Panc1 (cell line): ENCODE measurements around the gene CMIP.

ENCODE experiments used
- CTCF ChIP-seq: fragments of 450-650 bp; IDR thresholded peaks from 2 replicates; pipeline ENCODE4 v1.5.1; 2017; ENCODE audit warnings: mild to moderate bottlenecking
- POLR2AphosphoS5 ChIP-seq: IDR thresholded peaks from 2 replicates; pipeline ENCODE4 v1.6.1; 2012; ENCODE audit warnings: mild to moderate bottlenecking, low read depth, low read length, moderate library complexity
- REST ChIP-seq, 2 experiments: IDR thresholded peaks; 2 replicates each; pipeline ENCODE4 v1.6.1; 2011 to 2012; ENCODE audit warnings: low read depth in 2 of 2, control low read depth in 1 of 2, low read length in 1 of 2, mild to moderate bottlenecking in 1 of 2, moderate library complexity in 1 of 2; ENCODE audit not compliant: insufficient read depth in 1 of 2
- TCF7L2 ChIP-seq: IDR thresholded peaks from 2 replicates; pipeline ENCODE4 v1.6.1; 2011; ENCODE audit warnings: mild to moderate bottlenecking, low read depth, low read length, inconsistent platforms

DNA sequence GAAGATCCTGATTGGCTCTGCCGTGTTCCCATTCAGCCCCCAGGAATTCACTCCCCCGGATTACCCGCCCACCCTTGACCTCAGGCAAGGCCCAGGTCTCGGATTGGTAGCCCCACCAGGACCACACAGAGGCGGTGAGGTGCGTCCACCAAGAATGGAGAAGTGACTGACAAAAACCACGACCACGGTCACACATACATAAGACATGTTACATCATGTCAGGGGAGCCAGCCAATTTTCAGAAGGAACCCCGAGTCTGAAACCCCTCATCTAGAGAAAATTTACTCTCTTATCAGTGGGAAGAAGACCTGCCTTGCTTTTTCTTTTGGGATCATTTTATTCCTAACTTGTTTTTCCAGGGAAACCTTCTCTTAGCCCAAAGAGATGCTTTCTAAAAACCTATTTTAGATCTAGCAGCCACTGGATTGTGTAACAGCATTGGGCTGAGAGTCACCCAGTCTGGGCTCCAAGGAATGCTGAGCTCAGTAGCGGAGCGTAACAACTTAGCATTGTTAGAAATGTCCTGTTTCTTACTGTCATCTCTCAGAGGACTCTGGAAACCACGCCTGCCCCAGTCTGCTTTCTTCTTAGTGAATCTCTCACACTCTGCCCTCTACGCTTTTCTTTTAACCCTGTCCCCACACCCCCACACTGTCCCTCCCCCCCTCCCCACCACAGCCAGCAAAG is 164.1 kb downstream of the CMIP start:
- TF ChIP-seq CTCF (no peak), REST (IDR thresholded peaks at IDR 0.05; ENCODE audit: insufficient read depth in 1 of 2, low read depth in 2 of 2, low read length in 1 of 2) (no peak), TCF7L2 (no peak), POLR2AphosphoS5 (no peak)
